ENCODE measurements around the gene RHOA.
"Not testable (repeated sequence)": the region's sequence is repeated elsewhere in the genome, so short reads cannot be mapped to it uniquely, and the experiment has no call there.

The RHOA gene

DNA sequence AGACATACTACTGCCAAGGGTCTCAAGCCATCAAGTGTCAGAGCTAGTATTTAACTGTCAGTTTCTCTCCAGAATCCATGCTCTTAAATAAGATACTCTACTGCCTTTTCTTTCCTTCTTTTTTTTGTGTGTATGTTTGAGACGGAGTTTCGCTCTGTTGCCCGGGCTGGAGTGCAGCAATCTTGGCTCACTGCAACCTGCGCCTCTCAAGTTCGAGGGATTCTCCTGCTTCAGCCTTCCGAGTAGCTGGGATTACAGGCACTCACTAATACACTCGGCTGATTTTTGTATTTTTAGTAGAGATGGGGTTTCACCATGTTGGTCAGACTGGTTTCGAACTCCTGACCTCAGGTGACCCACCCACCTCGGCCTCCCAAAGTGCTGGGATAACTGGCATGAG lies 6.2 kb downstream of the RHOA start:
- H3K27me3 ChIP-seq (replicated peaks in 2 of 5; ENCODE audit: control insufficient read depth in 4 of 5, insufficient read depth in 5 of 5, low read length in 4 of 5); DNase-seq; H3K4me3 ChIP-seq (ENCODE audit: control insufficient read depth in 1 of 7, extremely low read depth in 1 of 7, insufficient read depth in 4 of 7, low read depth in 2 of 7, low read length in 6 of 7); H3K9me3 ChIP-seq (ENCODE audit: control extremely low read depth in 1 of 5, control insufficient read depth in 4 of 5, insufficient read depth in 2 of 5, low read depth in 1 of 5, low read length in 4 of 5): not testable (repeated sequence)
- Histone ChIP-seq H3K4me1 (ENCODE audit: control extremely low read depth in 1 of 4, control insufficient read depth in 4 of 4, insufficient read depth in 4 of 4, low read length in 3 of 4) (peaks cover 13 to 48% (median 35%) of the 10 kb centered on the region in 4 experiments), H3K36me3 (ENCODE audit: control insufficient read depth in 4 of 4, insufficient read depth in 4 of 4, low read length in 3 of 4) (peaks cover 2 to 17% (median 11%) of the 10 kb centered on the region in 4 experiments), H3K27ac (ENCODE audit: insufficient read depth in 1 of 2, low read depth in 1 of 2, low read length in 2 of 2, poor library complexity in 1 of 2, severe bottlenecking in 2 of 2) (peak overlapping the region in 1 of 2 experiments; percentile 46)
- ChIA-PET CTCF (interaction anchor here (1.1 kb wide), 1 partner anchor 11 kb away, joined by 3 read pairs; no protein-coding TSS in a partner anchor), POLR2A (interaction anchor here (0.6 kb wide), 1 partner anchor 14 kb away, joined by 3 read pairs; no protein-coding TSS in a partner anchor)
- WGBS (ENCODE audit: insufficient coverage) = 90% methylated on average over 2 of the region's 9 CpGs

DNA sequence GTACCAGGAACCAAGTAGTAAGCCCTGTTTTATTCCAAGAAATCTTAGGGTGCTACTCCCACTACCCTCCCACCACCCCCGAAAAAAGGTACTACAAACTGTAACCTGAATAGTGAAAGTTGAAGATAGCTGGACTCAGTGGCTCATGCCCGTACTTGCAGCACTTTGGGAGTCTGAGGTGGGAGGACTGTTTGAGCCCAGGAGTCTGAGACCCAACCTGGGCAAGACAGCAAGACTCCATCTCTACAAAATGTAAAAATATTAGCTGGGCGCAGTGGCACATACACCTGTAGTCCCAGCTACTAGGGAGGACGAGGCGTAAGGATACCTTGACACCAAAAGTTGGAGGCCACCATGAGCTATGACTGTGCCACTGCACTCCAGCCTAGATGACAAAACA lies 7.9 kb downstream of the RHOA start:
- Histone ChIP-seq H3K9me3 (ENCODE audit: control extremely low read depth in 1 of 5, control insufficient read depth in 4 of 5, insufficient read depth in 2 of 5, low read depth in 1 of 5, low read length in 4 of 5) (no peaks in the 10 kb centered on the region), H3K27me3 (replicated peaks in 2 of 5; ENCODE audit: control insufficient read depth in 4 of 5, insufficient read depth in 5 of 5, low read length in 4 of 5) (no peaks in the 10 kb centered on the region), H3K36me3 (ENCODE audit: control insufficient read depth in 4 of 4, insufficient read depth in 4 of 4, low read length in 3 of 4) (peaks cover 2 to 17% (median 11%) of the 10 kb centered on the region in 4 experiments), H3K4me1 (ENCODE audit: control extremely low read depth in 1 of 4, control insufficient read depth in 4 of 4, insufficient read depth in 4 of 4, low read length in 3 of 4) (peaks cover 0 to 36% (median 26%) of the 10 kb centered on the region in 4 experiments), H3K4me3 (ENCODE audit: control insufficient read depth in 1 of 7, extremely low read depth in 1 of 7, insufficient read depth in 4 of 7, low read depth in 2 of 7, low read length in 6 of 7) (no peak overlapping the region), H3K27ac (ENCODE audit: insufficient read depth in 1 of 2, low read depth in 1 of 2, low read length in 2 of 2, poor library complexity in 1 of 2, severe bottlenecking in 2 of 2) (no peak overlapping the region)
- CTCF ChIA-PET = interaction anchor here (0.7 to 1.2 kb wide), 6 partner anchors 12 to 165 kb away, joined by 3 to 5 read pairs (median 3); no protein-coding TSS in a partner anchor
- POLR2A ChIA-PET = interaction anchor here (0.8 kb wide), 1 partner anchor 15 kb away, joined by 3 read pairs; no protein-coding TSS in a partner anchor
- WGBS (ENCODE audit: insufficient coverage) = 100% methylated on average over 1 of the region's 5 CpGs
- no peak for DNase-seq

DNA sequence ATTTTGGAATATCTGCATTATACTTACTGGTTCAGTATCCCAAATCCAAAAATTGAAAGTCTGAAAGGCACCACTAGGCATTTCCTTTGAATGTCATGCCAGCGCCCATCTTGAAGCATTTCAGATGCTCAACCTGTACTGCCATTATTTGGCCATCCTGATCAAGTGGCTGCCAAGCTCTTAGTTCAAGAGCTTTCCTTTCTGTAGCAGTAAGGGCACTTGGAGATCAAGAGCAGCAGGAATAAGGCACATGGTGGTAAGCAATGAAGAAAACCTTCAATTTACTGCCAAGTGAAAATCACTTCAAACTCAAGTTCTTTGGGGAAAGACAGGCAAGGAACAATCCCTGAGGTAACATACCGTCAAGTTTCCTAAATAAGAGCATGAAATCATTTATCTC lies 10.0 kb downstream of the RHOA start:
- CTCF ChIA-PET = interaction anchor here (1.0 to 1.1 kb wide), 2 partner anchors 22 to 79 kb away, joined by 3 to 4 read pairs; no protein-coding TSS in a partner anchor
- Histone ChIP-seq H3K36me3 (ENCODE audit: control insufficient read depth in 4 of 4, insufficient read depth in 4 of 4, low read length in 3 of 4) (peaks cover 2 to 18% (median 13%) of the 10 kb centered on the region in 4 experiments), H3K27ac (ENCODE audit: insufficient read depth in 1 of 2, low read depth in 1 of 2, low read length in 2 of 2, poor library complexity in 1 of 2, severe bottlenecking in 2 of 2) (no peak overlapping the region), H3K27me3 (replicated peaks in 2 of 5; ENCODE audit: control insufficient read depth in 4 of 5, insufficient read depth in 5 of 5, low read length in 4 of 5) (no peaks in the 10 kb centered on the region), H3K9me3 (ENCODE audit: control extremely low read depth in 1 of 5, control insufficient read depth in 4 of 5, insufficient read depth in 2 of 5, low read depth in 1 of 5, low read length in 4 of 5) (no peaks in the 10 kb centered on the region), H3K4me3 (ENCODE audit: control insufficient read depth in 1 of 7, extremely low read depth in 1 of 7, insufficient read depth in 4 of 7, low read depth in 2 of 7, low read length in 6 of 7) (no peak overlapping the region), H3K4me1 (ENCODE audit: control extremely low read depth in 1 of 4, control insufficient read depth in 4 of 4, insufficient read depth in 4 of 4, low read length in 3 of 4) (peaks cover 0 to 19% (median 15%) of the 10 kb centered on the region in 4 experiments)
- 89% methylated on average over 1 of the region's 2 CpGs for WGBS (ENCODE audit: insufficient coverage)
- POLR2A ChIA-PET = no interaction called here
- no peak for DNase-seq

DNA sequence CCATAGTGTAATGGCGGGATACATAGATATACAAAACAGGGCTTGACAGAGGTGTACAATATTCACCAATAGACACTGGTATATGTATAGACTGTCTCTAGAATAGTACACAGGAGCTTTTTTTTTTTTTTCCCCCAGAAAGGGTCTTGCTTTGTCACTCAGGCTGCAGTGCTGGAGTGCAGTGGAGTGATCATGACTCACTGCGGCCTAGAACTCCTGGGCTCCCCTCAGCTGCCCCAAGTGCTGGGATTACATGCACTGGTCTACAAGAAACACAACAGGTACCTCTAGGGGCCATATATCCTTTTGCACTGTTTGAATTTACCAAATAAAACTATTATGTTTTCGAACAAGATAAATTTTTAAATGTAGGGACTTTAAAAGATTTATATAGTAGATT lies 12.3 kb downstream of the RHOA start:
- DNase-seq = peak in 2 of 3 donors; percentile 42 to 62
- ChIA-PET POLR2A (interaction anchor here (0.6 to 0.7 kb wide), 2 partner anchors 39 to 83 kb away, joined by 3 to 5 read pairs; no protein-coding TSS in a partner anchor), CTCF (interaction anchor here (0.8 to 2.0 kb wide), 3 partner anchors 10 to 13 kb away, joined by 3 to 5 read pairs (median 3); no protein-coding TSS in a partner anchor)

DNA sequence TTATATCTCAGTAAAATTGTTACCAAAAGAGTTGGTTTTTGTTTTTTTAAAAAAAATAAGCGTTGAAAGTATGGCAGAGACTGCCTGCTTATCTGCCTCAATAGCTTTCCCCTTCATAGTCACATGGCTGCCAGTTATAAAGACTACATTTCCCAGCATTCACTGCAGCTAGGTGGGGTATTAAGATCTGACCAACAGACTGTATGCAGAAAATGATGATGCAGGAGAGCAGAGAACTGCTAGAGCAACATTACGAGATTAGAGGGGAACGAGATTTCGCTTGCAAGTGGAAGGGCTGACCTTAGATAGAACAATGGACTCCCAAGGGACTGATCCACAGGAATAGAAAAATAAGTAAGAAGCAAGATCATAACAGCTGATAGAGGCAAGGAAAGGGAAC lies 14.3 kb downstream of the RHOA start:
- Histone ChIP-seq H3K9me3 (ENCODE audit: control extremely low read depth in 1 of 5, control insufficient read depth in 4 of 5, insufficient read depth in 2 of 5, low read depth in 1 of 5, low read length in 4 of 5) (no peaks in the 10 kb centered on the region), H3K4me3 (ENCODE audit: control insufficient read depth in 1 of 7, extremely low read depth in 1 of 7, insufficient read depth in 4 of 7, low read depth in 2 of 7, low read length in 6 of 7) (no peak overlapping the region), H3K27ac (ENCODE audit: insufficient read depth in 1 of 2, low read depth in 1 of 2, low read length in 2 of 2, poor library complexity in 1 of 2, severe bottlenecking in 2 of 2) (peak overlapping the region in 1 of 2 experiments; percentile 32), H3K36me3 (ENCODE audit: control insufficient read depth in 4 of 4, insufficient read depth in 4 of 4, low read length in 3 of 4) (peaks cover 5 to 30% (median 17%) of the 10 kb centered on the region in 4 experiments), H3K4me1 (ENCODE audit: control extremely low read depth in 1 of 4, control insufficient read depth in 4 of 4, insufficient read depth in 4 of 4, low read length in 3 of 4) (peaks cover 0 to 25% (median 7%) of the 10 kb centered on the region in 4 experiments), H3K27me3 (replicated peaks in 2 of 5; ENCODE audit: control insufficient read depth in 4 of 5, insufficient read depth in 5 of 5, low read length in 4 of 5) (no peaks in the 10 kb centered on the region)
- POLR2A ChIA-PET = no interaction called here
- 97% methylated on average over 4 of the region's 4 CpGs for WGBS (ENCODE audit: insufficient coverage)
- CTCF ChIA-PET = interaction anchor here (1.3 kb wide), 1 partner anchor 18 kb away, joined by 3 read pairs; no protein-coding TSS in a partner anchor
- peak in 2 of 3 donors; percentile 46 to 68 for DNase-seq

More for the DNA sequence above, 12.3 kb downstream of the RHOA start:
- H3K27me3 ChIP-seq (replicated peaks in 2 of 5; ENCODE audit: control insufficient read depth in 4 of 5, insufficient read depth in 5 of 5, low read length in 4 of 5) = no peaks in the 10 kb centered on the region
- H3K4me1 ChIP-seq (ENCODE audit: control extremely low read depth in 1 of 4, control insufficient read depth in 4 of 4, insufficient read depth in 4 of 4, low read length in 3 of 4) = peaks cover 0 to 25% (median 8%) of the 10 kb centered on the region in 4 experiments
- no peak overlapping the region for H3K4me3 ChIP-seq (ENCODE audit: control insufficient read depth in 1 of 7, extremely low read depth in 1 of 7, insufficient read depth in 4 of 7, low read depth in 2 of 7, low read length in 6 of 7)
- no peaks in the 10 kb centered on the region for H3K9me3 ChIP-seq (ENCODE audit: control extremely low read depth in 1 of 5, control insufficient read depth in 4 of 5, insufficient read depth in 2 of 5, low read depth in 1 of 5, low read length in 4 of 5)
- peaks cover 7 to 30% (median 21%) of the 10 kb centered on the region in 4 experiments for H3K36me3 ChIP-seq (ENCODE audit: control insufficient read depth in 4 of 4, insufficient read depth in 4 of 4, low read length in 3 of 4)
- 100% methylated on average over 1 of the region's 3 CpGs for WGBS (ENCODE audit: insufficient coverage)
- H3K27ac ChIP-seq (ENCODE audit: insufficient read depth in 1 of 2, low read depth in 1 of 2, low read length in 2 of 2, poor library complexity in 1 of 2, severe bottlenecking in 2 of 2) = no peak overlapping the region

DNA sequence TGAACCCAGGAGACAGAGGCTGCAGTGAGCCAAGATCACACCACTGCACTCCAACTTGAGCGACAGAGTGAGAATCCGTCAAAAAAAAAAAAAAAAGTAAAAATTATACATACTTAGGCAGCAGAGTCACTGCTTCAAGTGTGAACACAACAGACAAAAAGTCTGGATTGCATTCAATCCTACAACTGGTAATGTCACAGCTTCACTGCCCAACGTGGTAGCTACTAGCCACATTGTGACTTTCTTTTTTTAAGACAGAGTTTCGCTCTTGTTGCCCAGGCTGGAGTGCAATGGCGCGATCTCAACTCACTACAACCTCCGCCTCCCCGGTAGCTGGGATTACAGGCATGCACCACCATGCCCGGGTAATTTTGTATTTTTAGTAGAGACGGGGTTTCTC lies 20.5 kb downstream of the RHOA start:
- H3K4me1 ChIP-seq (ENCODE audit: control extremely low read depth in 1 of 4, control insufficient read depth in 4 of 4, insufficient read depth in 4 of 4, low read length in 3 of 4) = peaks cover 3 to 12% (median 4%) of the 10 kb centered on the region in 4 experiments
- H3K9me3 ChIP-seq (ENCODE audit: control extremely low read depth in 1 of 5, control insufficient read depth in 4 of 5, insufficient read depth in 2 of 5, low read depth in 1 of 5, low read length in 4 of 5); H3K4me3 ChIP-seq (ENCODE audit: control insufficient read depth in 1 of 7, extremely low read depth in 1 of 7, insufficient read depth in 4 of 7, low read depth in 2 of 7, low read length in 6 of 7); H3K27ac ChIP-seq (ENCODE audit: insufficient read depth in 1 of 2, low read depth in 1 of 2, low read length in 2 of 2, poor library complexity in 1 of 2, severe bottlenecking in 2 of 2); H3K27me3 ChIP-seq (replicated peaks in 2 of 5; ENCODE audit: control insufficient read depth in 4 of 5, insufficient read depth in 5 of 5, low read length in 4 of 5); DNase-seq: not testable (repeated sequence)
- WGBS (ENCODE audit: insufficient coverage) = 98% methylated on average over 5 of the region's 10 CpGs
- CTCF ChIA-PET = interaction anchor here (1.0 kb wide), 1 partner anchor 58 kb away, joined by 5 read pairs; no protein-coding TSS in a partner anchor
- peaks cover 4 to 23% (median 19%) of the 10 kb centered on the region in 4 experiments for H3K36me3 ChIP-seq (ENCODE audit: control insufficient read depth in 4 of 4, insufficient read depth in 4 of 4, low read length in 3 of 4)
- POLR2A ChIA-PET = interaction anchor here (0.6 kb wide), 1 partner anchor 209 kb away, joined by 8 read pairs; no protein-coding TSS in a partner anchor

DNA sequence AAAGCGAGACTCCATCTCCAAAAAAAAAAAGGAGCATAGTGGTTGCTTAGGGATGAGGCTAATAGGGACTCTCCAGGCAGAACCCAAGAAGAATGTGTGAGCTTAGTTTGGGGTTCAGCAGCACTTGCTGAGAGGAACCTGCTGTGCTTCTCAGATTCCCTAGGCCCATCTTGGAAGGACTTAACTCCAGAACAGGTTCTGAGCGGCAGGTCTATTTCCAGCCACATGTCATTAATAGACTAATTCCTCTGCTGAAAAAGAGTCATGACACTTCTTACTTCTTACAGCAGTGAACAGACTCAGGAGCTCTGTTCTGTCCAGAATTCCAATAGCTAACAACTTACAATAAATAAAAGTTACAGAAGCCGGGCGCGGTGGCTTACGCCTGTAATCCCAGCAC lies 22.5 kb downstream of the RHOA start:
- Histone ChIP-seq H3K36me3 (ENCODE audit: control insufficient read depth in 4 of 4, insufficient read depth in 4 of 4, low read length in 3 of 4) (peaks cover 0 to 13% (median 7%) of the 10 kb centered on the region in 4 experiments), H3K27me3 (replicated peaks in 2 of 5; ENCODE audit: control insufficient read depth in 4 of 5, insufficient read depth in 5 of 5, low read length in 4 of 5) (no peaks in the 10 kb centered on the region), H3K4me1 (ENCODE audit: control extremely low read depth in 1 of 4, control insufficient read depth in 4 of 4, insufficient read depth in 4 of 4, low read length in 3 of 4) (peaks cover 9 to 14% (median 13%) of the 10 kb centered on the region in 4 experiments), H3K4me3 (ENCODE audit: control insufficient read depth in 1 of 7, extremely low read depth in 1 of 7, insufficient read depth in 4 of 7, low read depth in 2 of 7, low read length in 6 of 7) (no peak overlapping the region), H3K27ac (ENCODE audit: insufficient read depth in 1 of 2, low read depth in 1 of 2, low read length in 2 of 2, poor library complexity in 1 of 2, severe bottlenecking in 2 of 2) (no peak overlapping the region), H3K9me3 (ENCODE audit: control extremely low read depth in 1 of 5, control insufficient read depth in 4 of 5, insufficient read depth in 2 of 5, low read depth in 1 of 5, low read length in 4 of 5) (no peaks in the 10 kb centered on the region)
- WGBS (ENCODE audit: insufficient coverage) = 100% methylated on average over 2 of the region's 6 CpGs
- DNase-seq = no peak
- POLR2A ChIA-PET = interaction anchor here (0.5 to 1.4 kb wide), 5 partner anchors 15 to 400 kb away, joined by 3 to 6 read pairs (median 4); no protein-coding TSS in a partner anchor
- CTCF ChIA-PET = interaction anchor here (1.2 to 2.0 kb wide), 5 partner anchors 9 to 50 kb away, joined by 3 to 8 read pairs (median 4); partner anchors contain the start of gene USP4

Measured in common myeloid progenitor, CD34-positive (primary cell).